Measurements from ENCODE around the gene ELOVL1.
A peak's percentile ranks its signal among the peaks of the same experiment; 100 is the strongest.
"Not testable (repeated sequence)": the region's sequence is repeated elsewhere in the genome, so short reads cannot be mapped to it uniquely, and the experiment has no call there.

ELOVL1 gene

DNA sequence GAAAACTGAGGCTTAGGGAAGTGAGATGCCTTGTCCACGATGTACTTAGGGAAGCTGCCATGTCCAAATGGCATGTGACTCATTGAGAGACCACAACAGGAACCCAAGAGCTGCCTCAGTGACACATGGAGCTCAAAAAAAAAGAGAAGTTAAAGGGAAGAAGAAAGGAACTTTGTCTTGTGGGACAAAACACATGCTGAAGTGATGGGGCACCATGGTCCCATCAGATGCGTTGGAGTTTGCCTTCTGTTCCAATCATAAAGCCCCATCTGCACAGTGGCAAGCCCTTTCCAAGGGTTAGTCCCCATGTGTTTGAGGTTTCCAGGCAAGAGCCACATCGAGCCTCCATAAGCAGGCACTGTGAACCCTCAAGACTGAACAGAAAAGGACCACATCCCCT is 13.8 kb upstream of the ELOVL1 start:
- no peak for DNase-seq

- no peak for DNase-seq
These were observed 11.7 kb upstream of the ELOVL1 start for GRCh38 chr1:43379476-43379875.

GRCh38 chr1:43377831-43378230 is 10.0 kb upstream of the ELOVL1 start:
- no peak for DNase-seq

DNA sequence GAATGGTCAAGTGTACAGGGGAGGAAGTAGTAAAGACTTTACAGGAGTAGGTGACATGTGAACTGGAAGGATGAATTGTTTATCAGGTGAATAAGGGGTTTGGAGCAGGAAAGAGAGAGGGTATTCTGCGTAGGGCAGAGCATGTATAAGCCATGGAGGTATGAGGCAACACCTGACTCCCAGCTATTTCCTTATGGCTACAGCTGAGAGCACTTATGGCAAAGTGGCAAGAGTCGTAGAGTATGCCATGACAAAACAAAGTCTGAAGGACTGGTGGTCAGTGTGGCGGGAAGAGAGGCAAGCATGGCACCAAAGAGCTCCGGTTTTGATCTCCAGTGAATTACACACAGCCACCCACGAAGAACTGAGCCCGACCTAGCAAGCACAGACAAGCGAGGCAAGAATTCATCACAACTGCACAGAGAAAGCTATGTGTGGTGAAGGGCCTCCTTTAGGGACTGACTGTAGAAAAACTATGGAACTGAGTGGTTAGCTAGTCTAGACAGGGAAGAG is 9.0 kb upstream of the ELOVL1 start:
- no peak for DNase-seq

- no peak for DNase-seq
These were observed 5.5 kb upstream of the ELOVL1 start for GRCh38 chr1:43373066-43373940.

- no peak for DNase-seq
These were observed 4.4 kb upstream of the ELOVL1 start for GRCh38 chr1:43372172-43372571.

GRCh38 chr1:43370564-43370963 is 2.8 kb upstream of the ELOVL1 start:
- DNase-seq, result no peak

DNA sequence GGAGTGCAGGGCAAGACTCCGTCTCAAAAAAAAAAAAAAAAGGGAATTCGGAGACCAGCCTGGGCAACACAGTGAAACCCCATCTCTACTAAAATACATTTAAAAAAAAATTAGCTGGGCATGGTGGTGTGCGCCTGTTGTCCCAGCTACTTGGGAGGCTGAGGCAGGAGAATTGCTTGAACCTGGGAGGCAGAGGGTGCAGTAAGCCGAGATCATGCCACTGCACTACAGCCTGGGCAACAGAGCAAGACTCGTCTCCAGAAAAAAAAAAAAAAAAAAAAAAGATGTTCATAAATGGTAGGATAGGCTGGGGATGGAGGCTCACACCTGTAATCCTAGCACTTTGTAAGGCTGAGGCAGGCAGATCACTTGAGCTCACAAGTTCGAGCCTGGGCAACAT is 2.0 kb upstream of the ELOVL1 start:
- DNase-seq, result not testable (repeated sequence)

DNA sequence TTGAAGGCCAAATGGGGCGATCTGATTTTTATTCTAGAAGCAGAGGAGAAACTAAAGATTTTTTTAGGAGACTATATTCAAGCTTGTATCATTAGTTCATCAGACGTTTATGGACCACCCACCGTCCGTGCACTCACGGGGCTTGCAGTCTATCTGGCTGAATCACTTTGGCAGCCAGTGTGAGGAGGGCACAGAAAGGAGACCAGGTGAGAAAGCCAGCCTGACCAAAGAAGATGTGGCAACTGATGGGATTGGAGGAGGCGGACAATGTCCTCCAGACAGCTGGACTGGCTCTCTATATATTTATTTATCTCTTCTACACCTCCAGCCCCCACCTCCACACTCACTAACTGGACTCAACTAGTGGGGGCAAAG is 822 bp upstream of the ELOVL1 start:
- DNase-seq, result no peak

DNA sequence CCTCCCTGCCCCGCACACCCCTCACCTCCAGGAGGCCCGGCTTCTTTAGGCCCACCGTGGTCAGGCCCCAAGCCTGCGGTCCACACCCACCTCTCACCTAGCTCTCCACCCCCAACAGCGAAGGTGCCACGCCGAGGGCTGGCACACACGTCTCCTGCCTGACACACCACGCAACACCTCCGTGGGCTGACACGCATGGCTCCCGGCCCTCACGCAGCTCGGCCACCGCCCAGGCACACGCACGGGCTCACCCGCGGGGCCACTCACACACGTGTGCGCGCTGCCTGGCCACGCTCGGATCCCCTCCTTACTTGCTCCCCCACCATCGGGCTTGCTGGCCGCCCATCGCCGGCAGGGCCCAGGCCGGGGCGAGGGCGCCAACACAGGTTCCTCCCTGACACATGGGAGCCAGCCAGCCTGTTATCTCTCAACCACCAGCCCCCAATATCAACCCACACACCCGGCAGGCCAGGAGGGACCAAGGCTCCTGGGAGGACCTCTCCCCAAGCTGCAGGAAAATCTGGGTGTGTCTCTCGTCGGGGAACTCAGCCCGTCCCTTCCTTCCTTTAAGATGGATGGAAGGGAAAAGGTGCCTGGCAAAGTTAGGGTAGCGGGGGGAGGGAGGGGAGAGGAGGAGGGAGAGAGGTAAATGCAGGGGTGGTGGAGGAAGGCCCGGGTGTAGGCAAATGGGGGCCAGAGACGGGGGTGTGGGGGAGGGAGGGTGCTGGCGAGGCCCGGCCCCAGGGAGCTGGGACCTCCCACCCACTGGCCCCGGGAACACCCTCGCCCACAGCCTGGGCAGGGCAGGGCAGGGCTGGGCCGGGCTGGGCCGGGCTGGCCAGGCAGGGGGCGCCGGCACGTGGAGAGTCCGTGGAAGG is 546 bp downstream of the ELOVL1 start:
- DNase-seq, result peak in 3 of 5 experiments; percentile 9 to 51 (median 37)

- DNase-seq, result no peak
These were observed 1.2 kb downstream of the ELOVL1 start for GRCh38 chr1:43366601-43367025.

GRCh38 chr1:43366179-43366578 is 1.6 kb downstream of the ELOVL1 start:
- no peak for DNase-seq

GRCh38 chr1:43365678-43366077 is 2.1 kb downstream of the ELOVL1 start:
- DNase-seq, result no peak

DNA sequence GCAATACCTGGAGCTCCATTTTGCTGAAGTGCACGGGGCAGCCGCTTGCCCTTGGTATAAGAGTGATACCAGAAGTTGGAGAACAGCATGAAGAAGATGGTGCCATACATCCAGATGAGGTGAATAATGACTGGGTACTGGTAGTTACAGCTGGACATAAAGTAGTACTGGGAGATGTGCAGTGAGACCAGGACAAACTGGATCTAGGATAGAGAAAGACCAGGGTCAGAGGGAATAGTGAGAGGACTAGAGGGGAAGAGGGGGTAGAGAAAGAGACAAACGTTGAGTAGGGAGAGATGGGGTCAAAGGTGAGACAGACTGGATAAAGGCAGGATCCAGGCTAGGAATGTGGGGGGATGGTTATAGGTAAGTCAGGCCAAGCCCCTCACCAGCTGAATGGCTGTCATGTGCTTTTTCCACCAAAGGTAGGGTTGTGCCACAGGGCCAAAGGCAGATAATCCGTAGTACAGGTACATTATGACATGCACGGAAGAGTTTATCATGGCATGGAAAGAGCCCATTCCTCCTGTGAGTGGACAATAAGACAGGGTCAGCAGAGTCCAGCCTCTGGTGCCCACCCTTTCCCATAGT is 3.8 kb downstream of the ELOVL1 start:
- DNase-seq, result no peak

DNA sequence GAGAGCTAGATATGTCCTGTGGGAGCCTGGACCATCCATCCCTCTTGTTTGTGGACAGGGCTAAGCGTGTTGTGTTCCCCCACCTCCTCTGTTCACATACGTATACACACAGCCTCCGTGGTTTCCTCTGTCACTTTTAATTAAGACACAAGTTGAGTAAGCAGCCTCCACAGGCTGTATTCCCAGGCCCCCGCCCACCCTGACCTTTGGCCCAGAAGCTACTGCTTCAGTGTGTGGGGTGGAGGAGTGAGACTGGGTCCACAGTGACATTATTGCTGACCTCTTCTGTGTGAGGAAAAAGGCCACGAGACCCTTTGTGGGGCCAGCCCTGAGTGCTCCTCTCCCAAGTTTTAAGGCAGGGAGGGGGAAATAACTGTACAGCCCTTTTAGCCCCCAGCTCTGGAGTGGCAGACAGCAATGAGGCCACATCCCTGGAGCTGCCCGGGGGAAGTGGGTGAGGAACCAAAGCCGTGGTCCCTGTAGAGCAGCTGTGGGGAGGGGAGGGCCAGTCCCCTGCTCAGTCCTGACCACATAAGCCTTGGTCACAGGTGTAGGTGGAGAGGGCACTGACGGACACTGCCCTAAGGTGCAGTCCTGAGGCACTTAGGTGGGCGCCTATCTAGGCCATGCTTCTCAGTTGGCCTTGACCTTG is 4.4 kb downstream of the ELOVL1 start:
- DNase-seq, result peak in 1 of 5 experiments; percentile 24

DNA sequence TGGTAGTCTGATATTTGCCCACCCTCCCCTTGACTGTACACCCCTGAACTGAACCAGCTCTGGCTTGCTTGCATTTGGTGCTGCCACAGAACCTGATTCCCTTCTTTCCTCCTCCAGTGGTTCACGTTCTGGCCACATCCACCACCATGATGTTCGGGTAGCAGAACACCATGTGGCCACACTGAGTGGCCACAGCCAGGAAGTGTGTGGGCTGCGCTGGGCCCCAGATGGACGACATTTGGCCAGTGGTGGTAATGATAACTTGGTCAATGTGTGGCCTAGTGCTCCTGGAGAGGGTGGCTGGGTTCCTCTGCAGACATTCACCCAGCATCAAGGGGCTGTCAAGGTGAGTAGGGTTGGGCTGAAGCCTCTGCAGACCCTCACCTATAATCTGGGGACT is 7.2 kb downstream of the ELOVL1 start:
- DNase-seq, result no peak

DNA sequence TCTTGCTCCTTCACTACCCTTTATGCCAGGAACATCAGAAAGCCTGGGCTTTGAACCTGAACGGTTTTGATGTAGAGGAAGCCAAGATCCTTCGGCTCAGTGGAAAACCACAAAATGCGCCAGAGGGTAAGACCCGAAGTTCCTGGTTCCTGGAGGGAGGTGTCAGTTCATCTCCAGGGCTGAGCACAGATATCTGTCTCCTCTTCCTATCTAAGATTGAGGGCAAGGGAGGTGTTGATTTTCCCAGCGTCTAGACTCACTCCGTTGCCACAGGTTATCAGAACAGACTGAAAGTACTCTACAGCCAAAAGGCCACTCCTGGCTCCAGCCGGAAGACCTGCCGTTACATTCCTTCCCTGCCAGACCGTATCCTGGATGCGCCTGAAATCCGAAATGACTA is 8.1 kb downstream of the ELOVL1 start:
- no peak for DNase-seq

DNA sequence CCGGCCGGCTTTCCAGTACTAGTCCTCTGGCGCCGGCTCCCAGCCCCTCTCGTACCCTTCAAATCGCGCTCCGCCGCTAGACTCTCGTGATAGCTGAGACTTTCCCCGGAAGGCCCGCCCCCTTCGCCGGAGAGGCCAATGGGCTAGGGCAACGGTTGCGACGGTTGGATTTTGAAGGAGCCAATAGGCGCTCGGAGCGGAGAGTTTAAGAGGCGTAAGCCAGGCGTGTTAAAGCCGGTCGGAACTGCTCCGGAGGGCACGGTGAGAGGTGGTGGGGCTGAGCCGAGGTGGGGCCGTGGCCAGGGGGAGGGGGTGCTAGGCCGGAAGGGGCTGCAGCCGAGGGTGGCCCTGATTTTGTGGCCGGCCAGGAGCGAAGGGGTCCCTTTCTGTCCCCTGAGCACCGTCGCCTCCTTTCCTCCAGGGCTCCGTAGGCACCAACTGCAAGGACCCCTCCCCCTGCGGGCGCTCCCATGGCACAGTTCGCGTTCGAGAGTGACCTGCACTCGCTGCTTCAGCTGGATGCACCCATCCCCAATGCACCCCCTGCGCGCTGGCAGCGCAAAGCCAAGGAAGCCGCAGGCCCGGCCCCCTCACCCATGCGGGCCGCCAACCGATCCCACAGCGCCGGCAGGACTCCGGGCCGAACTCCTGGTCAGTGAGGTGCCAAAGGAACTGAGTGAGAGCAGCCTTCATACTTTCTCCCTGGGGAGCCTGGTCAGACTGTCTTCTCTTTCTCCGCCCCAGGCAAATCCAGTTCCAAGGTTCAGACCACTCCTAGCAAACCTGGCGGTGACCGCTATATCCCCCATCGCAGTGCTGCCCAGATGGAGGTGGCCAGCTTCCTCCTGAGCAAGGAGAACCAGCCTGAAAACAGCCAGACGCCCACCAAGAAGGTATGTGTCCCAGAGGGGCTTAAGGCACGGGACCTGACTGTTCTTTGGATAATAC is 8.8 kb downstream of the ELOVL1 start, which contains the start of gene CDC20:
Gene CDC20 (plus strand): TSS at position 236 of the 948 bp plus-strand sequence. CDS start 235 bp downstream, at position 471.
- peak; percentile 92 to 99 (median 96) for DNase-seq

- DNase-seq, result peak in 1 of 5 experiments; percentile 35
These were observed 9.6 kb downstream of the ELOVL1 start for GRCh38 chr1:43358121-43358745.

- no peak for DNase-seq
These were observed 10.6 kb downstream of the ELOVL1 start for GRCh38 chr1:43357251-43357650.

DNA sequence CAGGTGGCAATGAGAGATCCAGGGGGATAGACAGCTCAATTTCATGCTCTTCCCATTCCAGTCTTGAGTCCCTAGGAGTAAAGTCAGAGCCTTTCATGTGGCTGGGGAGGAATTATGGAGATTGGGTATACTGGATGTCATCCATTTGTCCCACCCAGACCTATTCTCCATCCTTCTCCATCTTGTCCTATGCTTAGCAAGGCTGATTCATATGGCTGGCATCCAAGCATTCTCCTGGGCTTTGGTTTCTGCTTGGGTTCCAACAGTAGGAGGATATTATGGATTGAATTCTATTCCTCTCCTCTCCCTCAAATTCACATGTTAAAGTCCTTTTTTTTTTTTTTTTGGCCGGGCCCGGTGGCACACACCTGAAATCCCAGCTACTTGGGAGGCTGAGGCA is 12.9 kb downstream of the ELOVL1 start:
- DNase-seq, result no peak

Data from T-helper 2 cell (primary cell).